Osteocyte (in vitro differentiated cells): ENCODE data around the gene ZNRD2. TPM values are rescaled to one million over a fixed set of nuclear protein-coding genes. Genes with fewer than 3 reads are reported as not detected.

Source experiments
- DNase-seq: peaks from one replicate; pipeline ENCODE4 v3.0.0; 2021; ENCODE audit warnings: mixed read lengths; ENCODE audit not compliant: unreplicated experiment; ENCODE audit errors: extremely low spot score
- H3K27ac Mint-ChIP-seq: one replicate; pipeline ENCODE4 v1.8.0; 2021; ENCODE audit warnings: mild to moderate bottlenecking, mixed read lengths; ENCODE audit not compliant: unreplicated experiment
- H3K27me3 Mint-ChIP-seq: one replicate; pipeline ENCODE4 v1.8.0; 2021; ENCODE audit warnings: mixed read lengths; ENCODE audit not compliant: unreplicated experiment
- H3K36me3 Mint-ChIP-seq: one replicate; pipeline ENCODE4 v1.8.0; 2021; ENCODE audit warnings: mixed read lengths; ENCODE audit not compliant: unreplicated experiment
- H3K4me1 Mint-ChIP-seq: one replicate; pipeline ENCODE4 v1.8.0; 2021; ENCODE audit warnings: mixed read lengths; ENCODE audit not compliant: unreplicated experiment
- H3K4me3 Mint-ChIP-seq: one replicate; pipeline ENCODE4 v1.8.0; 2021; ENCODE audit warnings: mild to moderate bottlenecking, moderate library complexity, mixed read lengths; ENCODE audit not compliant: unreplicated experiment
- H3K9me3 Mint-ChIP-seq: one replicate; pipeline ENCODE4 v1.8.0; 2021; ENCODE audit warnings: mixed read lengths; ENCODE audit not compliant: unreplicated experiment
- total RNA-seq: library from RNA; stranded (reverse); gene quantifications from 2 replicates; pipeline ENCODE4 v1.2.1, GENCODE V29; 2021
- TF ChIP-seq, protein P1 (sequence below): fragments of 200-600 bp; sonication (generic); IDR thresholded peaks from 2 replicates; pipeline ENCODE4 v1.5.0; 2021; ENCODE audit warnings: antibody characterized with exemption, mild to moderate bottlenecking, moderate library complexity

The ZNRD2 gene
- total RNA-seq, 1 donor from 2014 or later = 31.3 TPM

GRCh38 chr11:65595543-65596281, 25.4 kb downstream of the ZNRD2 start, which contains the start of gene KCNK7:
TSS of gene KCNK7 (minus strand) at chr11:65595800. CDS start at chr11:65595772, 28 bp downstream.
- TF ChIP-seq, protein P1, sequence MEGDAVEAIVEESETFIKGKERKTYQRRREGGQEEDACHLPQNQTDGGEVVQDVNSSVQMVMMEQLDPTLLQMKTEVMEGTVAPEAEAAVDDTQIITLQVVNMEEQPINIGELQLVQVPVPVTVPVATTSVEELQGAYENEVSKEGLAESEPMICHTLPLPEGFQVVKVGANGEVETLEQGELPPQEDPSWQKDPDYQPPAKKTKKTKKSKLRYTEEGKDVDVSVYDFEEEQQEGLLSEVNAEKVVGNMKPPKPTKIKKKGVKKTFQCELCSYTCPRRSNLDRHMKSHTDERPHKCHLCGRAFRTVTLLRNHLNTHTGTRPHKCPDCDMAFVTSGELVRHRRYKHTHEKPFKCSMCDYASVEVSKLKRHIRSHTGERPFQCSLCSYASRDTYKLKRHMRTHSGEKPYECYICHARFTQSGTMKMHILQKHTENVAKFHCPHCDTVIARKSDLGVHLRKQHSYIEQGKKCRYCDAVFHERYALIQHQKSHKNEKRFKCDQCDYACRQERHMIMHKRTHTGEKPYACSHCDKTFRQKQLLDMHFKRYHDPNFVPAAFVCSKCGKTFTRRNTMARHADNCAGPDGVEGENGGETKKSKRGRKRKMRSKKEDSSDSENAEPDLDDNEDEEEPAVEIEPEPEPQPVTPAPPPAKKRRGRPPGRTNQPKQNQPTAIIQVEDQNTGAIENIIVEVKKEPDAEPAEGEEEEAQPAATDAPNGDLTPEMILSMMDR = no peak
- no peaks in the 10 kb centered on the region for H3K9me3 Mint-ChIP-seq
- H3K4me3 Mint-ChIP-seq = no peak within 1 kb of the TSS
- no peak for DNase-seq
- peaks cover 9% of the 10 kb centered on the region for H3K4me1 Mint-ChIP-seq
- peaks cover 3% of the 10 kb centered on the region for H3K36me3 Mint-ChIP-seq
- H3K27ac Mint-ChIP-seq = no peak within 1 kb of the TSS
- H3K27me3 Mint-ChIP-seq = no peaks in the 10 kb centered on the region

- TF ChIP-seq, protein P1 = no peak
- H3K9me3 Mint-ChIP-seq = no peaks in the 10 kb centered on the region
- H3K4me1 Mint-ChIP-seq = peaks cover 7% of the 10 kb centered on the region
- H3K36me3 Mint-ChIP-seq = peaks cover 3% of the 10 kb centered on the region
- H3K4me3 Mint-ChIP-seq = no peak overlapping the region
- H3K27ac Mint-ChIP-seq = no peak overlapping the region
- no peak for DNase-seq
- H3K27me3 Mint-ChIP-seq = no peaks in the 10 kb centered on the region
These were observed 26.2 kb downstream of the ZNRD2 start for GRCh38 chr11:65596520-65596919.

DNA sequence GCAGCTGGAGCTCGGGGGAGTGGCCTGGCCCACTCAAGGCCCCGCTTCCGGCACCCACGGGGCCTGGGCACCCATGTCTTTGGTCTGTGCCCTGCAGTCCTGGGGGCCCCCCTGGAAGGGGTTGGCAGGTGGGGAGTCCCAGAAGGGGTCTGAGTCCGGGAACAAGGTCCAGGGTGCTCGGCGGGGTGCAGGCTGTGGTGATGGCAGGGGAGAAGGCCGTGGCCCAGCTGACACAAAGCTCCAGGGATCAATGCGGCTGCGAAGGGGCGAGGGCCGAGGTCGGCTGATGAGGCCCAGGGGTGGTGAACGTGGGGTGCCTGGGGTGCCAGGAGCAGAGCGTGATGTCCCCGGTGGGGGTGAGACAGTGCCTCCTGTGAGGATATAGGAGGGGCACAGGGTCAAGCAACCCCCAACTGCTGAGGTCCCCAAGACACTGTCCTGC, 28.0 kb downstream of the ZNRD2 start:
- H3K4me1 Mint-ChIP-seq = peaks cover 7% of the 10 kb centered on the region
- H3K27me3 Mint-ChIP-seq = no peaks in the 10 kb centered on the region
- H3K27ac Mint-ChIP-seq = no peak overlapping the region
- H3K4me3 Mint-ChIP-seq = no peak overlapping the region
- TF ChIP-seq, protein P1 = no peak
- H3K36me3 Mint-ChIP-seq = peaks cover 3% of the 10 kb centered on the region
- no peaks in the 10 kb centered on the region for H3K9me3 Mint-ChIP-seq
- no peak for DNase-seq

DNA sequence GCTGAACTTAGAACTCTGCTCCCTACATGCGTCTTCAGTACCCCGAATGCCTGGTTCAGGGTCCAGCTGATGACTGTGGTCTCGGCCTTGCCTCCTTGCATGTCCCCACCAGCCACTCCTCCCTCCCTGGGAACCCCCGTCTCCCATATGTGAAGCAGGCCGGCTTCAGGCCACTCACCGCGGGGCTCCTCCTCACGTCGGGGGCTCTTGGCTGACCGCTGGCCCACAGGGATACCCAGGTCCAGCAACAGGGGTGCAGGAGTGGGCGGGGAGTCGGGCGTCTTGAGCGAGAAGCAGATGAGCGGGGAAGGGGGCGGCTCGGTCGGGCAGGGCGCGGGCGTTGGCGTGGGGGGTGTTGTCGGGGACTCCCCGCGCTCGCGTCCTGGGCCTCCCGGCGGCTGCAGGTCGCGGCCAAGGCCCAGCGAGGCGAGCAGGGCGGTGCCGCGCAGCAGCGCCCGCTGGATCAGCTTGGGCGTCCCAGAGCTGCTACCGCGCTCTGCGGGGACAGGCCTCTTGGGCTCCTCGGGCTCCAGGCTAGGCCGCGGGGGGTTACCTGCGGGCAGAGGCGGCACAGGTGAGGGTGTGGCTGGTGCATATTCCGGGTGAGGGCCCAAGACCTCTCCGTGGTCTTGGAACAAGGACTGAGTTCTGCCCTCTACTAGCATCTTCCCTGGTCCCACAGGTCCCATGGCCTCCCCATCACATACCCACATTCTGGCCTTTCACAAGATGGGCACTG, 29.1 kb downstream of the ZNRD2 start:
- TF ChIP-seq, protein P1 = no peak
- Mint-ChIP-seq H3K27me3 (no peaks in the 10 kb centered on the region), H3K4me1 (peaks cover 7% of the 10 kb centered on the region), H3K4me3 (no peak overlapping the region), H3K36me3 (peaks cover 10% of the 10 kb centered on the region), H3K9me3 (no peaks in the 10 kb centered on the region), H3K27ac (no peak overlapping the region)
- DNase-seq = no peak

GRCh38 chr11:65599955-65600246, 29.6 kb downstream of the ZNRD2 start:
- no peak for DNase-seq

More at GRCh38 chr11:65599955-65600246, 29.6 kb downstream of the ZNRD2 start:
- TF ChIP-seq, protein P1 = no peak
- Mint-ChIP-seq H3K4me1 (peaks cover 6% of the 10 kb centered on the region), H3K4me3 (no peak overlapping the region), H3K9me3 (no peaks in the 10 kb centered on the region), H3K27me3 (no peaks in the 10 kb centered on the region), H3K36me3 (peaks cover 11% of the 10 kb centered on the region), H3K27ac (no peak overlapping the region)
